HUES48 (cell line): Measurements from ENCODE around the gene PAFAH1B2.
"Not testable (repeated sequence)": the region's sequence is repeated elsewhere in the genome, so short reads cannot be mapped to it uniquely, and the experiment has no call there.

Experiments
- H3K27ac ChIP-seq: one replicate; pipeline ENCODE4 v1.7.0; 2013; ENCODE audit warnings: low read depth, low read length, inconsistent platforms
- H3K27me3 ChIP-seq: 2 replicates; pipeline ENCODE4 v1.6.1; 2013; ENCODE audit warnings: mild to moderate bottlenecking, low read length; ENCODE audit not compliant: control insufficient read depth, insufficient read depth
- H3K36me3 ChIP-seq: 2 replicates; pipeline ENCODE4 v1.6.1; 2013; ENCODE audit warnings: low read length; ENCODE audit not compliant: control insufficient read depth, insufficient read depth
- H3K4me1 ChIP-seq: 2 replicates; pipeline ENCODE4 v1.6.1; 2013; ENCODE audit warnings: mild to moderate bottlenecking, low read length; ENCODE audit not compliant: control insufficient read depth, insufficient read depth
- H3K4me3 ChIP-seq: 2 replicates; pipeline ENCODE4 v1.5.1; 2013; ENCODE audit warnings: mild to moderate bottlenecking, low read depth, low read length
- H3K9ac ChIP-seq: 2 replicates; pipeline ENCODE4 v1.6.1; 2013; ENCODE audit warnings: mild to moderate bottlenecking, low read depth, low read length, moderate library complexity
- H3K9me3 ChIP-seq: 2 replicates; pipeline ENCODE4 v1.6.1; 2013; ENCODE audit warnings: low read length; ENCODE audit not compliant: control insufficient read depth, insufficient read depth

The PAFAH1B2 gene

GRCh38 chr11:117176186-117176585, 32.1 kb downstream of the PAFAH1B2 start:
- no peak overlapping the region for H3K4me3 ChIP-seq
- no peak overlapping the region for H3K27ac ChIP-seq
- H3K9ac ChIP-seq = no peak overlapping the region
- H3K36me3 ChIP-seq = peaks cover 15% of the 10 kb centered on the region
- H3K9me3 ChIP-seq = no peaks in the 10 kb centered on the region
- H3K27me3 ChIP-seq = peaks cover 9% of the 10 kb centered on the region; the same call in 1 of the 2 replicates
- peaks cover 19% of the 10 kb centered on the region for H3K4me1 ChIP-seq

DNA sequence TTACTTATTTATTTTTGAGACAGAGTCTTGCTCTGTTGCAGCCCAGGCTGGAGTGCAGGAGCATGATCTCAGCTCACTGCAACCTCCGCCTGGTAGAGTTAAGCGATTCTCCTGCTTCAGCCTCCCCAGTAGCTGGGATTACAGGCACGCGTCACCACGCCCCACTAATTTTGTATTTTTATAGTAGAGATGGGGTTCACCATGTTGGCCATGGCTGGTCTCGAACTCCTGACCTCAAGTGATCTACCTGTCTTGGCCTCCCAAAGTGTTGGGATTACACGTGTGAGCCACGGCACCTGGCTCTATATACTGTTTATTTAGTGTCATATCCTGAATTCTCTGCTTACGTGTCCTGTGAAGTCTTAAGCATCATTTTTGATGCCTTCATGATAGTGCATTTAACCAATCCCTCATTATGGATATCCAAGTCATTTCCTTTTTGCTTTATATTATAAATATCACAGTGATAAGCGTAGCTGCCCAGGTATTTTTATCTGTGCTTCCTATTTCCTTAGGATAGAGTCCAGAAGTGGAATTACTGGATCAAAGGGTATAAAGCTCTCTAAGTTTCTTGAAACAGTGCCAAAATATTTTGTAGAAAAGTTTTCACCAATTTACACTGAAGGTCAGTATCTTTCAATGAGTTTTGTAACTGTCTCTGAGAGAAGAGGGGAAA, 33.6 kb downstream of the PAFAH1B2 start:
- no peak overlapping the region for H3K9ac ChIP-seq
- peak overlapping the region; percentile 85 for H3K27ac ChIP-seq
- peak overlapping the region; percentile 90 for H3K4me3 ChIP-seq

DNA sequence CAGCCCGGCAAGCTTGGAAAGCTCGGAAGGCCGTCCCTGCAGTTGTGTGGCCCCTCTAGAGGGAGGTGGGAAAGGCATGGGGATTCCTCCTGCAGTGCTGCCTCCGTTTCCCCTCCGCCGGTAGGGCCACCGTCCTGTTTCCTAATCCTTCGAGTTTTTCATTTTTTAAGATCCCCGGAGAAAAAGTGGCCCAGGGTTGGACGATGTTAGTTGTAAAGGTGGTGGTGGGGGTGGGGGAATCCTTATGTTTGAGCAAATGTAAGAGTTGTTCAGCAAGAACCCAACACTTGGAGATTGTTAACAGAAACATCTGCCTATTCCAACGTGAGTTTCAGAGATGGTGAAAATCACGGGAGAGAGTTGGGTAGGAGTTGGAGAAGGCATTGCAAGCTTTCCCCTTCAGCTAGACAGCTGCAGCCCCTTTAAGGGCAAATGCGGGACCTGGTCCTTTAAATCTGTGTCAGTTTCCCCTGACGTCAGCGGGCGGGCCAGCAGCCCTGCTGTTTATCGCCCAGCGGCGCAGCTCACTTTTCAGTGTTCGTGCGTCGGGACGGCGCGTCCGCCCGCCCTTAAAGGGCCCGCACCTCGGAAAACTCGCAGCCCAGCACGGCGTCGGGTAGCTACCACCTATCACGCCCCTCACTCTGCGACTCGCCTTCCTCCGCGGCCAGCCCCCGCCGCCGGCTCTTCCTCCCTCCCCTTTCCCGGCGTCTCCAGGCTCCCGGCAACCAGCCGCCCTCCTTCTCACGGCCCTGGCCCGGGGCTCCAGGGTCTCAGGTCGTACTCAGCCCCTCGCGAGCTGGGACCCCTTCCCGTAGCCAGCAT, 34.3 kb downstream of the PAFAH1B2 start, which contains the start of gene SIDT2:
Gene SIDT2, plus strand, starts transcription at position 534 of the 825 bp plus-strand sequence. CDS start 521 bp downstream, outside the sequence.
- Histone ChIP-seq H3K27ac (peak within 1 kb of the TSS; percentile 85), H3K27me3 (peaks cover 9% of the 10 kb centered on the region; the same call in 1 of the 2 replicates), H3K9me3 (no peaks in the 10 kb centered on the region), H3K9ac (peak within 1 kb of the TSS; percentile 73; the same call in 1 of the 2 replicates), H3K36me3 (peaks cover 12% of the 10 kb centered on the region), H3K4me1 (peaks cover 19% of the 10 kb centered on the region), H3K4me3 (peak within 1 kb of the TSS; percentile 90)

More for the DNA sequence above, 33.6 kb downstream of the PAFAH1B2 start:
- Histone ChIP-seq H3K9me3 (no peaks in the 10 kb centered on the region), H3K36me3 (peaks cover 10% of the 10 kb centered on the region), H3K4me1 (peaks cover 19% of the 10 kb centered on the region), H3K27me3 (peaks cover 9% of the 10 kb centered on the region; the same call in 1 of the 2 replicates)

DNA sequence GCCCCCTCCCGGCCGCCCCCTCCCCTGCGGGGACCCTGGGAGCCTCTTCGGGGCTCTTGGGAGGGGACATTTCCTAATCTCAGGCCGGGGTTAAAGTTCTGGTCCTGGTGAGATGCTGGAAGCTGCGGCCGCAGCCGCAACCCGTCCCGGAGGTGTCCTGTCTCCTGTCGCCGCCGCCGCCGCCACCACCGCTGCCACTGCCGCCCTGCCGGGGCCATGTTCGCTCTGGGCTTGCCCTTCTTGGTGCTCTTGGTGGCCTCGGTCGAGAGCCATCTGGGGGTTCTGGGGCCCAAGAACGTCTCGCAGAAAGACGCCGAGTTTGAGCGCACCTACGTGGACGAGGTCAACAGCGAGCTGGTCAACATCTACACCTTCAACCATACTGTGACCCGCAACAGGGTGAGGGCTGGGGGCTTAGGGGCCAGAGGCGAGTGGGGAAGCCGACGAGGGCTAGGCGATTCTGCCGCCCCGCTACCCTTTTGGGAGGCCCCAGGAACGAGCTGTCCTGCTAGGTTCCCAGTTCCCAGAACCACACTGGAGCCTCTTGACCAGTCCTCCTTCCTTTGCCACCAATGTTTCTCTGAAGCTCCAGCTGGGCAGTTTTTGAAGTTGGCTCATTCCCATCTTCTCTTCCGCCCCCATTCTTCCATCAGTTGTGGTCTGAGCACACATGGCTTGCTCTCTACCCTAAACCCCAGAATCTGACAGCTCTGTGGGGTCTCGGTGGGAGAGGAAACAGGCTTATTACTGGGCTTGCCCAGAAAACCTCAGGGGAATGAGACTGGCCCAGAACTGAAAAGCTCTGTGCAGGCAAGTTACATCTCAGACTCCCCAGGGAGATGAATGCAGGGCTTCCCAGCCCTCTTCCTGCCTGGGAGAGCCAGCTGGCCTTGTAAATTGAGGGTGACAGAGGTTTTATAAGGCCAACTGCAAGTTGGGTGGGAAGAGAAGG, 35.2 kb downstream of the PAFAH1B2 start:
- H3K9ac ChIP-seq = peak overlapping the region; percentile 73; the same call in 1 of the 2 replicates
- no peaks in the 10 kb centered on the region for H3K9me3 ChIP-seq
- H3K27ac ChIP-seq = peak overlapping the region; percentile 85
- peaks cover 13% of the 10 kb centered on the region for H3K36me3 ChIP-seq
- peaks cover 9% of the 10 kb centered on the region; the same call in 1 of the 2 replicates for H3K27me3 ChIP-seq
- peaks cover 19% of the 10 kb centered on the region for H3K4me1 ChIP-seq
- H3K4me3 ChIP-seq = peak overlapping the region; percentile 90

GRCh38 chr11:117180020-117180419, 35.9 kb downstream of the PAFAH1B2 start:
- H3K36me3 ChIP-seq = peaks cover 13% of the 10 kb centered on the region
- H3K27ac ChIP-seq = no peak overlapping the region
- peak overlapping the region; percentile 90 for H3K4me3 ChIP-seq
- no peaks in the 10 kb centered on the region for H3K9me3 ChIP-seq
- H3K27me3 ChIP-seq = peaks cover 9% of the 10 kb centered on the region; the same call in 1 of the 2 replicates
- H3K4me1 ChIP-seq = peaks cover 19% of the 10 kb centered on the region
- H3K9ac ChIP-seq = no peak overlapping the region

GRCh38 chr11:117180661-117181585, 36.8 kb downstream of the PAFAH1B2 start:
- Histone ChIP-seq H3K27ac (no peak overlapping the region), H3K9me3 (no peaks in the 10 kb centered on the region), H3K4me1 (peaks cover 19% of the 10 kb centered on the region), H3K9ac (no peak overlapping the region), H3K36me3 (peaks cover 13% of the 10 kb centered on the region), H3K27me3 (peaks cover 9% of the 10 kb centered on the region; the same call in 1 of the 2 replicates), H3K4me3 (no peak overlapping the region; the same call in 1 of the 2 replicates)

GRCh38 chr11:117181586-117182550, 37.8 kb downstream of the PAFAH1B2 start:
- peaks cover 19% of the 10 kb centered on the region for H3K4me1 ChIP-seq
- H3K9me3 ChIP-seq = no peaks in the 10 kb centered on the region
- H3K27me3 ChIP-seq = peaks cover 9% of the 10 kb centered on the region; the same call in 1 of the 2 replicates
- peaks cover 12% of the 10 kb centered on the region for H3K36me3 ChIP-seq
- no peak overlapping the region for H3K27ac ChIP-seq
- H3K9ac ChIP-seq = no peak overlapping the region
- H3K4me3 ChIP-seq = no peak overlapping the region

DNA sequence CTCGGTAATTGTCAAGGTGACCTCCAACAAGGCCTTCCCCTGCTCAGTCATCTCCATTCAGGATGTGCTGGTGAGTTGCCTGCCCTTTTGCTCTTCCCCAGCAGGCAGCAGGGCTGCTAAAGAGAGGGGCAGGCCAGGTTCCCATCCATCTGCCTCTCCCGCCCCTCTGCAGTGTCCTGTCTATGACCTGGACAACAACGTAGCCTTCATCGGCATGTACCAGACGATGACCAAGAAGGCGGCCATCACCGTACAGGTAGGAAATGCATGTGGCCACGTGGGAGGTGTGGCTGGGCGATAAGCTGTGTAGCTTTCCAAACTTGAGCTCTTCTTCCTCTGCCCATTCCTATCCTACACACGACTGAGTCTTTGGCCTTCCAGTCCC, 38.5 kb downstream of the PAFAH1B2 start:
- H3K9me3 ChIP-seq = no peaks in the 10 kb centered on the region
- H3K27ac ChIP-seq = no peak overlapping the region
- peaks cover 9% of the 10 kb centered on the region; the same call in 1 of the 2 replicates for H3K27me3 ChIP-seq
- peaks cover 12% of the 10 kb centered on the region for H3K36me3 ChIP-seq
- no peak overlapping the region for H3K4me3 ChIP-seq
- H3K4me1 ChIP-seq = peaks cover 19% of the 10 kb centered on the region
- H3K9ac ChIP-seq = no peak overlapping the region

- not testable (repeated sequence) for H3K27ac ChIP-seq, H3K4me3 ChIP-seq, H3K9ac ChIP-seq, H3K27me3 ChIP-seq, H3K9me3 ChIP-seq
- Histone ChIP-seq H3K4me1 (peaks cover 15% of the 10 kb centered on the region), H3K36me3 (peaks cover 12% of the 10 kb centered on the region)
Observed at GRCh38 chr11:117183178-117183577, 39.1 kb downstream of the PAFAH1B2 start.
